ENCODE measurements around the gene IQCF5. TPM values are rescaled to one million over a fixed set of nuclear protein-coding genes. Genes with fewer than 3 reads are reported as not detected.
A peak's percentile ranks its signal among the peaks of the same experiment; 100 is the strongest.
"Not testable (repeated sequence)": the region's sequence is repeated elsewhere in the genome, so short reads cannot be mapped to it uniquely, and the experiment has no call there.

The IQCF5 gene
- total RNA-seq, 2 experiments from 2014 or later, result not detected

GRCh38 chr3:51891242-51892039 is 16.0 kb upstream of the IQCF5 start:
- peaks cover 8% of the 10 kb centered on the region for H3K4me1 Mint-ChIP-seq
- no peak for DNase-seq
- CTCF ChIA-PET, result interaction anchor here (2.3 kb wide), 1 partner anchor 72 kb away, joined by 7 read pairs; no protein-coding TSS in a partner anchor
- POLR2A ChIA-PET, result no interaction called here
- H3K36me3 Mint-ChIP-seq (ENCODE audit: low read depth), result no peaks in the 10 kb centered on the region
- no peak for ATAC-seq
- no peak overlapping the region for H3K4me3 Mint-ChIP-seq
- no peaks in the 10 kb centered on the region for H3K9me3 Mint-ChIP-seq (ENCODE audit: low read depth)
- intact Hi-C loops (cut with DNase I, micrococcal nuclease), result no loop called here
- no peak overlapping the region for H3K27ac Mint-ChIP-seq
- H3K27me3 Mint-ChIP-seq, result peaks cover 8% of the 10 kb centered on the region

GRCh38 chr3:51888463-51889105 is 13.2 kb upstream of the IQCF5 start:
- ChIA-PET POLR2A (no interaction called here), CTCF (no interaction called here)
- intact Hi-C loops (cut with DNase I, micrococcal nuclease), result no loop called here

GRCh38 chr3:51887620-51888019 is 12.2 kb upstream of the IQCF5 start:
- no peak overlapping the region for H3K27ac Mint-ChIP-seq
- H3K9me3 Mint-ChIP-seq (ENCODE audit: low read depth), result no peaks in the 10 kb centered on the region
- CTCF ChIA-PET, result no interaction called here
- peaks cover 8% of the 10 kb centered on the region for H3K4me1 Mint-ChIP-seq
- H3K27me3 Mint-ChIP-seq, result peaks cover 9% of the 10 kb centered on the region
- DNase-seq (no peak), ATAC-seq (no peak)
- H3K4me3 Mint-ChIP-seq, result no peak overlapping the region
- intact Hi-C loops (cut with DNase I, micrococcal nuclease), result no loop called here
- no peaks in the 10 kb centered on the region for H3K36me3 Mint-ChIP-seq (ENCODE audit: low read depth)
- POLR2A ChIA-PET, result no interaction called here

More at GRCh38 chr3:51888463-51889105, 13.2 kb upstream of the IQCF5 start:
- H3K27me3 Mint-ChIP-seq, result peaks cover 7% of the 10 kb centered on the region
- no peak for ATAC-seq
- peaks cover 8% of the 10 kb centered on the region for H3K4me1 Mint-ChIP-seq
- DNase-seq, result no peak
- no peak overlapping the region for H3K27ac Mint-ChIP-seq
- no peaks in the 10 kb centered on the region for H3K9me3 Mint-ChIP-seq (ENCODE audit: low read depth)
- H3K36me3 Mint-ChIP-seq (ENCODE audit: low read depth), result no peaks in the 10 kb centered on the region
- H3K4me3 Mint-ChIP-seq, result no peak overlapping the region

GRCh38 chr3:51886447-51886846 is 11.0 kb upstream of the IQCF5 start:
- intact Hi-C loops (cut with DNase I, micrococcal nuclease), result no loop called here
- H3K27me3 Mint-ChIP-seq, result peaks cover 8% of the 10 kb centered on the region
- H3K4me1 Mint-ChIP-seq, result peaks cover 3% of the 10 kb centered on the region
- ChIA-PET CTCF (no interaction called here), POLR2A (no interaction called here)
- ATAC-seq (peak; percentile 77), DNase-seq (no peak)
- H3K36me3 Mint-ChIP-seq (ENCODE audit: low read depth), result no peaks in the 10 kb centered on the region
- no peak overlapping the region for H3K27ac Mint-ChIP-seq
- H3K9me3 Mint-ChIP-seq (ENCODE audit: low read depth), result no peaks in the 10 kb centered on the region
- no peak overlapping the region for H3K4me3 Mint-ChIP-seq

DNA sequence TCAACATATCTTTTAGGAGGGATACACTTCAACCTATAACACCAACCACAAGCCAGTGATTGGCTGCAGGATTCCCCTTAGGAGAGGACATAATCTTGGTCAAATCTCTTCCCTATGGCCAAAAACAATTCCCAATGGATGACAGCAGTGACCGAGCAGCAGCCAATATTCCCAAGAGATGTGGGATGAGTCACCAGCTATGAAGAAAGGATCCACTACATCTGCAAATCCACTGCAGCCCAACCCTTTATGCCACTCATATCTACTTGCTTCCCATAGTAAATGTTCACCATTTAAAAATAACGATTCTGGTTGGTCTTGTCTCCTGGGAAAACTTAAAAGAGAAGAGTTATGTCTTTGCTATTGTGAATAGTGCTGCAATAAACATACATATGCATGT is 4.5 kb upstream of the IQCF5 start:
- peaks cover 8% of the 10 kb centered on the region for H3K27me3 Mint-ChIP-seq
- no peaks in the 10 kb centered on the region for H3K36me3 Mint-ChIP-seq (ENCODE audit: low read depth)
- intact Hi-C loops (cut with DNase I, micrococcal nuclease), result no loop called here
- H3K4me1 Mint-ChIP-seq, result no peaks in the 10 kb centered on the region
- ATAC-seq (no peak), DNase-seq (no peak)
- POLR2A ChIA-PET, result no interaction called here
- CTCF ChIA-PET, result no interaction called here
- H3K9me3 Mint-ChIP-seq (ENCODE audit: low read depth), result no peaks in the 10 kb centered on the region
- H3K4me3 Mint-ChIP-seq, result no peak overlapping the region
- H3K27ac Mint-ChIP-seq, result no peak overlapping the region

DNA sequence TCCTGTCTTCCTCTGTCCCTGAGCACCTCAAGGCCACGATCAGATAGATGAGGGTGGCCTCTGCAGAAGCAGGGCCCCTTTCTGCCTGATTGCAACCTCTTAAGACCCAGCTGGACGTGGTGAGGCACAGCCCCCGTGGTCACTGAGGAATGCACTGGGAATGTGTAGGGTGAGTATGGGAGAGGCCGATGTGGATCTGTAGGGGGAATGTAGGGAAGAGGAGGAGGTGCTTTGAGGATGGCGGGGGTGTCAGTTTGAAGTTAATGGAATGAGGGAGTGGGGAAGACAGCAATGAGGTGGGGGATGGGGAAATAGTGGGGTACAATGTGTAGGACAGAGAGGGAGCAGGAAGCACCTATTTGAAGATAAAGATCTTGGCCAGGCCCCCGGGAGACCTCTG is 785 bp upstream of the IQCF5 start:
- ChIA-PET POLR2A (no interaction called here), CTCF (no interaction called here)
- Mint-ChIP-seq H3K4me1 (no peaks in the 10 kb centered on the region), H3K27ac (no peak overlapping the region), H3K4me3 (no peak overlapping the region), H3K27me3 (peaks cover 2% of the 10 kb centered on the region), H3K9me3 (ENCODE audit: low read depth) (no peaks in the 10 kb centered on the region), H3K36me3 (ENCODE audit: low read depth) (no peaks in the 10 kb centered on the region)
- ATAC-seq, result no peak
- DNase-seq, result no peak
- intact Hi-C loops (cut with DNase I, micrococcal nuclease), result no loop called here

DNA sequence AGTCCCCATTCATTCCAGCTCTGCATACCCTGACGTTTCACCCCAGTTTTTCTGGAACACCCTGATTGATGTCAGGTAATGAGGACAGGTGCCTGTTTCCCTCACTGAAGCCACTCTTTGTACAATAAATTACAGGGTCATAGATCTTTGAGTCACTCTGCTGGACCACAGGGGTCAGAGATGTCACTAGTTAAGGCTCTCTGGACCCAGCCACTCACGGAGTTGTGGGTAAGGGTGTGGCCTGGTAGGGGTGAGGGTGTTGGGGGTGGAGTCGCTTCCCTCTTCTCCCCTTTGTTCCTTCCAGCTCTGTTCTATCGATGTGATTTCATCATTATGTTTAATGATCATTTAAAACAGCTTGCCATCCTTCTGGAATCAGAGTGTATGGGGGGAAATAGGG is 512 bp downstream of the IQCF5 start:
- Mint-ChIP-seq H3K36me3 (ENCODE audit: low read depth) (no peaks in the 10 kb centered on the region), H3K4me3 (no peak overlapping the region), H3K27ac (no peak overlapping the region), H3K27me3 (peaks cover 2% of the 10 kb centered on the region), H3K9me3 (ENCODE audit: low read depth) (no peaks in the 10 kb centered on the region), H3K4me1 (no peaks in the 10 kb centered on the region)
- POLR2A ChIA-PET, result no interaction called here
- DNase-seq (no peak), ATAC-seq (no peak)
- intact Hi-C loops (cut with DNase I, micrococcal nuclease), result no loop called here
- CTCF ChIA-PET, result interaction anchor here (0.6 kb wide), 1 partner anchor 140 kb away, joined by 3 read pairs; no protein-coding TSS in a partner anchor

DNA sequence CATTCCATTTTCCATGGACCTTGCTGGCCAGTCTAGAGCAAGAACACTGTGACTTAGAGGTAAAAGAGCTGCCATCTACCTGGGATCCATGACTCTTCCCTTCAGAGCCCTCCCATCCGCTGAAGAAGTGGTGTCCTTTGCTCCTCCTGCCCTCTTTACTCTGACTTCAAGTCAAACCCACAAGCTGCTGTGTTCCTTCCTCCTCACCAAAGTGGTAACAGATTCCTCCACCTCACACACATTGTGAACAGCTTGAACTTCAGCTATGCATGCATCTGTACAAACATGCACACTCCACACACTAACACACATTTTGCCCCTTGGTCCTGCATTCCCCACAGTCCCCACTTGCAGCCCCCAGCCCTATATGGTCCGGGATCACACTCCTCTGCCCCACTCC is 990 bp downstream of the IQCF5 start:
- no peak overlapping the region for H3K27ac Mint-ChIP-seq

GRCh38 chr3:51873876-51874275 is 1.5 kb downstream of the IQCF5 start:
- intact Hi-C loops (cut with DNase I, micrococcal nuclease), result no loop called here
- Mint-ChIP-seq H3K9me3 (ENCODE audit: low read depth) (no peaks in the 10 kb centered on the region), H3K36me3 (ENCODE audit: low read depth) (no peaks in the 10 kb centered on the region), H3K4me3 (no peak overlapping the region), H3K27ac (no peak overlapping the region), H3K27me3 (peaks cover 9% of the 10 kb centered on the region), H3K4me1 (no peaks in the 10 kb centered on the region)
- no peak for DNase-seq
- ChIA-PET CTCF (no interaction called here), POLR2A (interaction anchor here (0.6 kb wide), 1 partner anchor 80 kb away, joined by 4 read pairs; no protein-coding TSS in a partner anchor)
- no peak for ATAC-seq

More for the DNA sequence above, 990 bp downstream of the IQCF5 start:
- no peaks in the 10 kb centered on the region for H3K36me3 Mint-ChIP-seq (ENCODE audit: low read depth)
- intact Hi-C loops (cut with DNase I, micrococcal nuclease), result no loop called here
- ChIA-PET POLR2A (interaction anchor here (0.6 kb wide), 1 partner anchor 79 kb away, joined by 4 read pairs; no protein-coding TSS in a partner anchor), CTCF (interaction anchor here (0.6 kb wide), 1 partner anchor 139 kb away, joined by 3 read pairs; no protein-coding TSS in a partner anchor)
- H3K9me3 Mint-ChIP-seq (ENCODE audit: low read depth), result no peaks in the 10 kb centered on the region
- ATAC-seq, result no peak
- peaks cover 4% of the 10 kb centered on the region for H3K27me3 Mint-ChIP-seq
- DNase-seq, result no peak
- no peaks in the 10 kb centered on the region for H3K4me1 Mint-ChIP-seq
- no peak overlapping the region for H3K4me3 Mint-ChIP-seq

- Mint-ChIP-seq H3K36me3 (ENCODE audit: low read depth) (no peaks in the 10 kb centered on the region), H3K27ac (no peak overlapping the region), H3K4me3 (no peak overlapping the region), H3K4me1 (no peaks in the 10 kb centered on the region), H3K9me3 (ENCODE audit: low read depth) (no peaks in the 10 kb centered on the region), H3K27me3 (peaks cover 9% of the 10 kb centered on the region)
- intact Hi-C loops (cut with DNase I, micrococcal nuclease), result no loop called here
- DNase-seq (no peak), ATAC-seq (no peak)
- POLR2A ChIA-PET, result no interaction called here
- CTCF ChIA-PET, result interaction anchor here (0.6 kb wide), 1 partner anchor 262 kb away, joined by 3 read pairs; no protein-coding TSS in a partner anchor
Observed at GRCh38 chr3:51873253-51873766, 2.1 kb downstream of the IQCF5 start.

DNA sequence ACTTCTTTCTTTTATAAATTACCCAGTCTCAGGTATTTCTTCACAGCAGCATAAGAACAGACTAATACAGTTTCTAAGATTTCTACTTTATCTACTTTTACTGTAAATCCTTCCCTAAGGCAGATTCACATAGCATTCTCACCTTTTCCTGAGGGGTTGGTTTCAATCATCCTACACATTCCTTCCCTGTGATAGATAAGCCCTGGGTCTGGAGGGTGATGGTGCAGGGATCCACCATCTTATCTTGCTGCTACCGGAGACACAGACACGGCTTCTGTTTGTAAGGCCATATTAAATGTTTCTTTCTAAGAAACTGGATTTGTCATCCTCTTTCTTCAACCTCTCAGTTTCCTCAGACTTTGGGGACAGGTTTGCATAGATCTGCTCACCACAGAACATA is 6.1 kb downstream of the IQCF5 start:
- Mint-ChIP-seq H3K4me1 (no peaks in the 10 kb centered on the region), H3K36me3 (ENCODE audit: low read depth) (no peaks in the 10 kb centered on the region), H3K9me3 (ENCODE audit: low read depth) (no peaks in the 10 kb centered on the region), H3K27ac (no peak overlapping the region), H3K27me3 (peaks cover 11% of the 10 kb centered on the region), H3K4me3 (no peak overlapping the region)
- POLR2A ChIA-PET, result no interaction called here
- CTCF ChIA-PET, result no interaction called here
- no peak for DNase-seq
- ATAC-seq, result no peak
- intact Hi-C loops (cut with DNase I, micrococcal nuclease), result no loop called here

GRCh38 chr3:51868896-51869295 is 6.5 kb downstream of the IQCF5 start:
- H3K27ac Mint-ChIP-seq; H3K4me1 Mint-ChIP-seq; ATAC-seq; H3K9me3 Mint-ChIP-seq (ENCODE audit: low read depth); H3K4me3 Mint-ChIP-seq; H3K36me3 Mint-ChIP-seq (ENCODE audit: low read depth); intact Hi-C loops (cut with DNase I, micrococcal nuclease); POLR2A ChIA-PET; DNase-seq; CTCF ChIA-PET: not testable (repeated sequence)
- peaks cover 11% of the 10 kb centered on the region for H3K27me3 Mint-ChIP-seq
